Karpas-422 (cell line): ENCODE results near the gene TAOK3. TPM values are rescaled to one million over a fixed set of nuclear protein-coding genes. Genes with fewer than 3 reads are reported as not detected.

ENCODE experiments used
- DNase-seq: peaks from one replicate; pipeline ENCODE4 v3.0.0-alpha.2; 2015
- H2AFZ ChIP-seq: fragments of 200-600 bp; sonication (generic); 2 replicates; pipeline ENCODE4 v1.6.1; 2014; ENCODE audit warnings: antibody characterized with exemption, low read length, mixed read lengths
- H3K27ac ChIP-seq: fragments of 200-600 bp; sonication (generic); 2 replicates; pipeline ENCODE4 v1.5.1; 2014; ENCODE audit warnings: mild to moderate bottlenecking, low read length, moderate library complexity
- H3K27me3 ChIP-seq: fragments of 200-600 bp; sonication (generic); 2 replicates; pipeline ENCODE4 v1.6.1; 2014; ENCODE audit warnings: low read length, mixed read lengths
- H3K36me3 ChIP-seq: fragments of 200-600 bp; sonication (generic); 2 replicates; pipeline ENCODE4 v1.6.1; 2014; ENCODE audit warnings: low read length, mixed read lengths; ENCODE audit not compliant: insufficient read depth
- H3K4me1 ChIP-seq: fragments of 200-600 bp; sonication (generic); 2 replicates; pipeline ENCODE4 v1.6.1; 2014; ENCODE audit warnings: mild to moderate bottlenecking, low read length, mixed read lengths
- H3K4me2 ChIP-seq: fragments of 200-600 bp; sonication (generic); 2 replicates; pipeline ENCODE4 v1.6.1; 2014; ENCODE audit warnings: low read length, low read depth, mild to moderate bottlenecking; ENCODE audit not compliant: poor library complexity, severe bottlenecking
- H3K4me3 ChIP-seq: fragments of 200-600 bp; sonication (generic); 2 replicates; pipeline ENCODE4 v1.5.1; 2014; ENCODE audit warnings: mild to moderate bottlenecking, antibody characterized with exemption, low read length, mixed read lengths
- H3K79me2 ChIP-seq: fragments of 200-600 bp; sonication (generic); 2 replicates; pipeline ENCODE4 v1.6.1; 2014; ENCODE audit warnings: mild to moderate bottlenecking, low read length, mixed read lengths
- H3K9ac ChIP-seq: fragments of 200-600 bp; sonication (generic); 2 replicates; pipeline ENCODE4 v1.6.0; 2014; ENCODE audit warnings: low read length
- H3K9me2 ChIP-seq: fragments of 200-600 bp; sonication (generic), shearing (Covaris generic); replicated peaks from 2 replicates; pipeline ENCODE4 v1.6.0; 2014; ENCODE audit warnings: mild to moderate bottlenecking, low read length, moderate library complexity; ENCODE audit not compliant: insufficient read depth
- H3K9me3 ChIP-seq: fragments of 300-700, 200-600 bp; sonication (generic); 2 replicates; pipeline ENCODE4 v1.6.1; 2014; ENCODE audit warnings: low read length, mixed read lengths
- H4K20me1 ChIP-seq: fragments of 200-600 bp; sonication (generic); 2 replicates; pipeline ENCODE4 v1.6.1; 2014; ENCODE audit warnings: mild to moderate bottlenecking, antibody characterized with exemption, low read length, low read depth; ENCODE audit not compliant: insufficient read depth
- total RNA-seq: library from RNA; depleted of rRNA; stranded (reverse); fragments of >200 nt; shearing (Covaris generic); gene quantifications from 2 replicates; pipeline ENCODE4 v1.2.3, GENCODE V29; 2014; ENCODE audit warnings: low replicate concordance

Gene TAOK3
- total RNA-seq, 1 experiment from 2014 or later: 86.7 TPM

GRCh38 chr12:118237908-118238307 is 134.8 kb downstream of the TAOK3 start:
- no peak overlapping the region for H2AFZ ChIP-seq
- H4K20me1 ChIP-seq: no peaks in the 10 kb centered on the region
- DNase-seq: no peak

GRCh38 chr12:118237052-118237665 is 135.5 kb downstream of the TAOK3 start:
- H3K27me3 ChIP-seq: no peaks in the 10 kb centered on the region
- peak overlapping the region; percentile 96 for H3K27ac ChIP-seq
- peak overlapping the region; percentile 64 for H3K4me2 ChIP-seq
- H4K20me1 ChIP-seq: no peaks in the 10 kb centered on the region
- peak overlapping the region; percentile 39 for H3K4me3 ChIP-seq
- peak; percentile 94 for DNase-seq
- H3K4me1 ChIP-seq: peaks cover 44% of the 10 kb centered on the region
- peaks cover 30% of the 10 kb centered on the region for H3K36me3 ChIP-seq
- no peak overlapping the region for H2AFZ ChIP-seq
- no peaks in the 10 kb centered on the region for H3K9me3 ChIP-seq
- peak overlapping the region; percentile 57 for H3K9ac ChIP-seq
- H3K9me2 ChIP-seq: no peaks in the 10 kb centered on the region
- H3K79me2 ChIP-seq: peaks cover 32% of the 10 kb centered on the region

More at GRCh38 chr12:118237908-118238307, 134.8 kb downstream of the TAOK3 start:
- Histone ChIP-seq H3K4me1 (peaks cover 44% of the 10 kb centered on the region), H3K9me3 (no peaks in the 10 kb centered on the region), H3K9me2 (no peaks in the 10 kb centered on the region), H3K27ac (peak overlapping the region; percentile 96), H3K4me3 (peak overlapping the region; percentile 17; the same call in 1 of the 2 replicates), H3K27me3 (no peaks in the 10 kb centered on the region), H3K9ac (peak overlapping the region; percentile 51), H3K4me2 (peak overlapping the region; percentile 64), H3K36me3 (peaks cover 29% of the 10 kb centered on the region), H3K79me2 (peaks cover 29% of the 10 kb centered on the region)

GRCh38 chr12:118220702-118221101 is 152.0 kb downstream of the TAOK3 start:
- H4K20me1 ChIP-seq: no peaks in the 10 kb centered on the region
- peak overlapping the region; percentile 98 for H3K27ac ChIP-seq
- peak; percentile 52 for DNase-seq
- H3K4me2 ChIP-seq: peak overlapping the region; percentile 67
- peaks cover 33% of the 10 kb centered on the region for H3K4me1 ChIP-seq
- H3K27me3 ChIP-seq: no peaks in the 10 kb centered on the region
- no peaks in the 10 kb centered on the region for H3K9me3 ChIP-seq
- H2AFZ ChIP-seq: no peak overlapping the region
- H3K36me3 ChIP-seq: peaks cover 14% of the 10 kb centered on the region; the same call in 1 of the 2 replicates
- peak overlapping the region; percentile 46 for H3K9ac ChIP-seq
- H3K9me2 ChIP-seq: no peaks in the 10 kb centered on the region
- H3K4me3 ChIP-seq: no peak overlapping the region
- H3K79me2 ChIP-seq: peaks cover 20% of the 10 kb centered on the region

- Histone ChIP-seq H3K9ac (peak overlapping the region; percentile 46), H2AFZ (no peak overlapping the region), H3K36me3 (peaks cover 14% of the 10 kb centered on the region; the same call in 1 of the 2 replicates), H3K4me3 (peak overlapping the region; percentile 26; the same call in 1 of the 2 replicates), H3K79me2 (peaks cover 20% of the 10 kb centered on the region), H3K9me2 (no peaks in the 10 kb centered on the region), H3K4me2 (peak overlapping the region; percentile 67), H3K9me3 (no peaks in the 10 kb centered on the region), H3K27me3 (no peaks in the 10 kb centered on the region), H4K20me1 (no peaks in the 10 kb centered on the region), H3K27ac (peak overlapping the region; percentile 98), H3K4me1 (peaks cover 33% of the 10 kb centered on the region)
- peak; percentile 84 for DNase-seq
These were observed 152.9 kb downstream of the TAOK3 start for GRCh38 chr12:118219772-118220171.

- no peaks in the 10 kb centered on the region for H3K9me3 ChIP-seq
- H3K79me2 ChIP-seq: peaks cover 20% of the 10 kb centered on the region
- H3K27me3 ChIP-seq: no peaks in the 10 kb centered on the region
- H4K20me1 ChIP-seq: no peaks in the 10 kb centered on the region
- peaks cover 12% of the 10 kb centered on the region; the same call in 1 of the 2 replicates for H3K36me3 ChIP-seq
- no peaks in the 10 kb centered on the region for H3K9me2 ChIP-seq
- H3K4me1 ChIP-seq: peaks cover 33% of the 10 kb centered on the region
- H3K9ac ChIP-seq: peak overlapping the region; percentile 37
- no peak for DNase-seq
- peak overlapping the region; percentile 34 for H3K4me3 ChIP-seq
- H3K27ac ChIP-seq: peak overlapping the region; percentile 98
- H3K4me2 ChIP-seq: peak overlapping the region; percentile 67
- no peak overlapping the region for H2AFZ ChIP-seq
These were observed 153.6 kb downstream of the TAOK3 start for GRCh38 chr12:118219106-118219505.

GRCh38 chr12:118213452-118213851 is 159.3 kb downstream of the TAOK3 start:
- no peak overlapping the region for H2AFZ ChIP-seq
- H3K4me2 ChIP-seq: no peak overlapping the region
- H3K27ac ChIP-seq: no peak overlapping the region
- H3K4me1 ChIP-seq: peaks cover 3% of the 10 kb centered on the region
- no peaks in the 10 kb centered on the region for H3K27me3 ChIP-seq
- H4K20me1 ChIP-seq: no peaks in the 10 kb centered on the region
- no peak overlapping the region for H3K9ac ChIP-seq
- peaks cover 31% of the 10 kb centered on the region; the same call in 1 of the 2 replicates for H3K36me3 ChIP-seq
- peaks cover 18% of the 10 kb centered on the region for H3K79me2 ChIP-seq
- no peak overlapping the region for H3K4me3 ChIP-seq
- H3K9me3 ChIP-seq: no peaks in the 10 kb centered on the region
- DNase-seq: no peak
- no peaks in the 10 kb centered on the region for H3K9me2 ChIP-seq

GRCh38 chr12:118212606-118213005 is 160.1 kb downstream of the TAOK3 start:
- H3K9ac ChIP-seq: no peak overlapping the region
- H3K4me3 ChIP-seq: no peak overlapping the region
- H3K4me2 ChIP-seq: no peak overlapping the region
- no peaks in the 10 kb centered on the region for H3K9me2 ChIP-seq
- H3K4me1 ChIP-seq: no peaks in the 10 kb centered on the region
- H2AFZ ChIP-seq: no peak overlapping the region
- H3K9me3 ChIP-seq: no peaks in the 10 kb centered on the region
- DNase-seq: no peak
- peaks cover 12% of the 10 kb centered on the region for H3K79me2 ChIP-seq
- H3K27me3 ChIP-seq: no peaks in the 10 kb centered on the region
- H3K36me3 ChIP-seq: peaks cover 31% of the 10 kb centered on the region; the same call in 1 of the 2 replicates
- H4K20me1 ChIP-seq: no peaks in the 10 kb centered on the region
- no peak overlapping the region for H3K27ac ChIP-seq

- no peaks in the 10 kb centered on the region for H3K9me2 ChIP-seq
- H3K27ac ChIP-seq: no peak overlapping the region
- peaks cover 5% of the 10 kb centered on the region; the same call in 1 of the 2 replicates for H3K36me3 ChIP-seq
- no peak overlapping the region for H3K4me2 ChIP-seq
- H3K27me3 ChIP-seq: no peaks in the 10 kb centered on the region
- no peaks in the 10 kb centered on the region for H3K79me2 ChIP-seq
- no peaks in the 10 kb centered on the region for H4K20me1 ChIP-seq
- H3K9me3 ChIP-seq: no peaks in the 10 kb centered on the region
- no peak overlapping the region for H2AFZ ChIP-seq
- H3K9ac ChIP-seq: no peak overlapping the region
- no peak for DNase-seq
- no peaks in the 10 kb centered on the region for H3K4me1 ChIP-seq
- no peak overlapping the region for H3K4me3 ChIP-seq
These were observed 166.6 kb downstream of the TAOK3 start for GRCh38 chr12:118206107-118206412.
